PC-3 (cell line): ENCODE results near the gene SMARCA5.

Experiments
- EZH2 ChIP-seq: fragments of 300-600 bp; sonication (generic); IDR thresholded peaks from one replicate; pipeline ENCODE4 v1.6.1; 2017; ENCODE audit warnings: antibody characterized with exemption, mild to moderate bottlenecking, low read length; ENCODE audit not compliant: unreplicated experiment
- EZH2phosphoT487 ChIP-seq: fragments of 300-600 bp; sonication (generic); IDR thresholded peaks from 2 replicates; pipeline ENCODE4 v1.6.1; 2018; ENCODE audit warnings: mild to moderate bottlenecking, antibody characterized with exemption, low read length, borderline replicate concordance
- TF ChIP-seq, protein P1 (sequence below): fragments of 300-600 bp; sonication (generic); conservative IDR thresholded peaks from 2 replicates; pipeline ENCODE4 v1.5.1; 2017; ENCODE audit warnings: antibody characterized with exemption, low read depth, mild to moderate bottlenecking, low read length

DNA sequence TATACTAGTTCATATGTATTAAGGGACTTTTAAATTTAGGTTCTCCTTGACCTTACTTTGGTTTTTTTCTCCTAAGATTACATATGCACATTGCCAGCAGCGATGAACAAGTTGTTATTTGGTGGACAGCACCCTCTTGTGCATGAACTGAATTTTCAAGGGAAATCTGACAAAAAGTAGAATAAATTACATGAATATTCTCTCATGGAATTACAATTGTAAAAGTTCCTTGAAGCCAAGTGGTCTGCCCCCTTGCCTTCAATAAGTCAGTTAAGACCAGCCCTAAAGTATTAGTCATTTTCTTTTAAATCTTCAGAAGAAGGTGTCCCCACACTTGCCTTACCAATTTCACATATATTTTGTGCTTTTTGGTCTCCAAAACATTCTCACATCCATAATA lies 30.7 kb upstream of the SMARCA5 start:
- TF ChIP-seq, protein P1, sequence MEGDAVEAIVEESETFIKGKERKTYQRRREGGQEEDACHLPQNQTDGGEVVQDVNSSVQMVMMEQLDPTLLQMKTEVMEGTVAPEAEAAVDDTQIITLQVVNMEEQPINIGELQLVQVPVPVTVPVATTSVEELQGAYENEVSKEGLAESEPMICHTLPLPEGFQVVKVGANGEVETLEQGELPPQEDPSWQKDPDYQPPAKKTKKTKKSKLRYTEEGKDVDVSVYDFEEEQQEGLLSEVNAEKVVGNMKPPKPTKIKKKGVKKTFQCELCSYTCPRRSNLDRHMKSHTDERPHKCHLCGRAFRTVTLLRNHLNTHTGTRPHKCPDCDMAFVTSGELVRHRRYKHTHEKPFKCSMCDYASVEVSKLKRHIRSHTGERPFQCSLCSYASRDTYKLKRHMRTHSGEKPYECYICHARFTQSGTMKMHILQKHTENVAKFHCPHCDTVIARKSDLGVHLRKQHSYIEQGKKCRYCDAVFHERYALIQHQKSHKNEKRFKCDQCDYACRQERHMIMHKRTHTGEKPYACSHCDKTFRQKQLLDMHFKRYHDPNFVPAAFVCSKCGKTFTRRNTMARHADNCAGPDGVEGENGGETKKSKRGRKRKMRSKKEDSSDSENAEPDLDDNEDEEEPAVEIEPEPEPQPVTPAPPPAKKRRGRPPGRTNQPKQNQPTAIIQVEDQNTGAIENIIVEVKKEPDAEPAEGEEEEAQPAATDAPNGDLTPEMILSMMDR: peak; percentile 86
- TF ChIP-seq EZH2: no peak
- TF ChIP-seq EZH2phosphoT487: no peak
